GM19023 (cell line): ENCODE data around the gene ITPR3.

Experiments used
- ATAC-seq: cut with Tn5 transposase; IDR thresholded peaks from one replicate; pipeline ENCODE4 v1.9.1; 2021; ENCODE audit warnings: mild to moderate bottlenecking, moderate library complexity; ENCODE audit not compliant: unreplicated experiment

The ITPR3 gene

GRCh38 chr6:33683576-33684427 lies 62.7 kb downstream of the ITPR3 start:
- no peak for ATAC-seq

- ATAC-seq = no peak
These were observed 63.3 kb downstream of the ITPR3 start for GRCh38 chr6:33684428-33684896.

- ATAC-seq = no peak
These were observed 63.9 kb downstream of the ITPR3 start for GRCh38 chr6:33684983-33685382.

GRCh38 chr6:33685411-33686224 lies 64.5 kb downstream of the ITPR3 start:
- ATAC-seq = no peak

- no peak for ATAC-seq
These were observed 65.3 kb downstream of the ITPR3 start for GRCh38 chr6:33686225-33686924.

GRCh38 chr6:33686981-33687975 lies 66.2 kb downstream of the ITPR3 start:
- ATAC-seq = no peak

GRCh38 chr6:33688006-33688405 lies 66.9 kb downstream of the ITPR3 start:
- ATAC-seq = no peak

GRCh38 chr6:33688451-33689147 lies 67.5 kb downstream of the ITPR3 start:
- ATAC-seq = no peak

- ATAC-seq = no peak
These were observed 68.0 kb downstream of the ITPR3 start for GRCh38 chr6:33689148-33689494.

- no peak for ATAC-seq
These were observed 68.8 kb downstream of the ITPR3 start for GRCh38 chr6:33689879-33690278.

- ATAC-seq = no peak
These were observed 69.6 kb downstream of the ITPR3 start for GRCh38 chr6:33690766-33691165.

GRCh38 chr6:33691456-33692077 lies 70.4 kb downstream of the ITPR3 start:
- ATAC-seq = no peak

- no peak for ATAC-seq
These were observed 71.1 kb downstream of the ITPR3 start for GRCh38 chr6:33692078-33692759.

- ATAC-seq = no peak
These were observed 71.6 kb downstream of the ITPR3 start for GRCh38 chr6:33692760-33693158.

GRCh38 chr6:33693186-33694105 lies 72.3 kb downstream of the ITPR3 start:
- ATAC-seq = no peak

GRCh38 chr6:33694401-33694931 lies 73.3 kb downstream of the ITPR3 start:
- ATAC-seq = no peak

- ATAC-seq = no peak
These were observed 73.9 kb downstream of the ITPR3 start for GRCh38 chr6:33694977-33695376.
